GM18867 (cell line): ENCODE data around the gene DENND1A.

ENCODE experiments used
- ATAC-seq: cut with Tn5 transposase; IDR thresholded peaks from one replicate; pipeline ENCODE4 v1.9.1; 2021; ENCODE audit warnings: mild to moderate bottlenecking, moderate library complexity; ENCODE audit not compliant: unreplicated experiment

The DENND1A gene

GRCh38 chr9:123514766-123515165, 415.2 kb downstream of the DENND1A start:
- no peak for ATAC-seq

DNA sequence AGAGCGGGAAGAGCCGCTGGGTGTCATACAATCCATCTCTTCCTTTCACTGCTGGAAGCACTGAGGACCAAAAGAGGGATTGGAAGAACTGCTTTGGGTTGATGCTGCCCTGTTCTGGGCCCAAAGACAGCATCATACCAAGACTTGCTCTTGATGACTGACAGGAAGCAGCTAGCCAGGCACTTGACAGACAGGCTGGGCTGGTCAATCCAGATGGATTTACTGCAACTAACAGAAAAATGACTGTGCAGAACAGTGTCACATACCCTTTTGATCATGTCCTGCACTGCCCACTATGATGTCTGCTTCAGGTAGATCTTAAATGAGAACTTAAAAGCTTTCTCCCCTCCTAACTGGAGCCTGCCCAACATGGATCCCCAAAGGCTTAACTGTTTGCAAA, 416.4 kb downstream of the DENND1A start:
- no peak for ATAC-seq

DNA sequence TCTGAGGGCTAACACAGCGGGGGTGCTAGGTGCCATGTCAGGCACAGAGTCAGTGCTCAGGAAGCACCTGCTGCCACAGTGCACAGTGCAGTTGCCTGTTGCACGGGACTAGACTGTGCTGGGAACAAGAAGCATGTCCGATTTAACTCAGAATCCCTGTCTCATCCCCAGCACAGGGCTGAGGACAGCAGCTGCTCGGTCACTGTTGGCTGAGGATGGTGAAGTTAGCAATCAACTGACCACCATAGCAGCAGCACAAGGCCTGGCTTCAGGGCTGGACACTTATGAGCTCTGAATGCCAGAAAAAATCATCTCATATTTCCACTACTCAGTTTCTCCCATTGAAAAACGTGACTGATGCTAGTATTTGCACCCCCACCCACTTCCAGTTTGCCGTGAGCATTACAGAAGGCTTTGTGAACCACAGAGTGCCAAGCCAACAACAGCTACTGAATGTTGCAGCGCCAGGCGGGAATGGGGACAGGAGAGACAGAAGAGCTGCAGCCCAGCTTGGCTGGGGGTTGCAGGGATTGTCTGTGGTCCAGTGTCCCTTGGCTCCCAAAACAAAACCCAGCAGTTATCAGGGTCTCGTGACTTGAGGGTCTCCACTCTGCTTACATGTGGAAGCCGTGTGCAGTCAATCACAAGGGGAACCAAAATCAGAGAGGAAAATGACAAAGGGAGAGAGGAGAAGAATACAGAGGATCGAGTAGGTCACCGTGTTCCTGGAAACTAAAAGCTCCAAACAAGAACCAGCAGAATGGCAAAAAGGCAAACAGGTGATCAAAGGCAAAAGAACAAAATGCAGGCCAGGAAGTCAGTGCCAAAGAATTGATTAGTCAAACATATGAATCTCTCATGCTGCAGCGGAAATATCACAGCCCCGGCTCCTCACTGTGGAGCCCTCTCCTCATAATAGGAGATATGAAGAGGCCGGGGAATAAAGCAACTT, 418.3 kb downstream of the DENND1A start:
- ATAC-seq: no peak

DNA sequence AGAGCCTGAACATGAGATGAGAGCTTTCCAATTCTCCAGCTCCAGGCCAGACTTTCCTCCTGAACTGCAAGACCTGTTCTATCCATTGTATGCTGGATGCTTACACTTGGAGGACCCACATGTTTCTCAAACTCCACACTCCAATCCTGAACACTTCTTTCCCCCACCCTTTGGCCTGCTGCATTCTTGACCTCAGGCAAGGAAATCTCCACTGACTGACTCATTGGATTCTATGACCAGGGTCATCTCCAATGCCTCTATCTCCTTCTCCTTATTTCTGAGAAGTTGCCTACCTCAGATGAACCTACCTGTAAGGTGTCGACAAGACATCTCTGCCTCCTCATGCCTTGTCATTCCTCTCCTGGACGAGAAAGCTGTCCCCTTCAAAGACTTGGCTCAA, 420.3 kb downstream of the DENND1A start:
- ATAC-seq: no peak

GRCh38 chr9:123508048-123508447, 421.9 kb downstream of the DENND1A start:
- ATAC-seq: no peak

DNA sequence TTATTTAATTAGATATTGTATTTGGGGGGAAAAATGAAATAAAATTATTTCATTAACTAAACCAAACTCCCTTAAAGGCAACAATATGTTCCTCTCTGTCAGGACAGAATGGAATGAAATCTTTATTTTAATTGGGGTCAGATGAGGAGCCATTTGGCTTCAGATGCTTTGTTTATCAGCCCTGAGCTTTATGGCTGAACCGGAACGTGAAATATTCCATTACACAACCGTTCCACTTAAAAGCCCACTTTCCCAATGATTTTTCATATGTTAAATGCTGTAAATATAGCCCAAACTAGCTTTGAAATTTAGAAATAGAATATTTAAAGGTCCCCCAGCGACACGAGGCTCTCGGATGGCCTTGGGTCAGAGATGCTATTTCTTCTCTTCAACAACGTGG, 424.4 kb downstream of the DENND1A start:
- ATAC-seq: no peak

DNA sequence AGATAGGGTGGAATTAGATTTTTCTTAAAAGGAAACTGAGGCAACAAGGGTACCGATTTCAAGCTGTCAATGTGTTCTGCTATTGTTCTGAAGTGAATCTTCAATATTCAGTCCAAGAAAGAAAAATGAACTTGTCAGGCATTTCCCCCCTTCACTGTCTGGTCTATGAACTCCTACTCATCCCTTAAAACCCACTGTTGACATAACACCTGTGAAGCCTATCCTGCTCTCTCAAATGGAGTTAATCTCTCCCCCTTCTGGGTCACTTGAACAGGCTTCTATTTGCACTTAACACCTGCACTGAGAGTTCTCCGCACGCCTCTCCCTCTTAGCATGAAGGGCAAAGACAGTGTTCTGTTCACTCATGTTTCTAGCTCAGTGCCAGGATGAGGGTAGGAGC, 429.6 kb downstream of the DENND1A start:
- no peak for ATAC-seq

DNA sequence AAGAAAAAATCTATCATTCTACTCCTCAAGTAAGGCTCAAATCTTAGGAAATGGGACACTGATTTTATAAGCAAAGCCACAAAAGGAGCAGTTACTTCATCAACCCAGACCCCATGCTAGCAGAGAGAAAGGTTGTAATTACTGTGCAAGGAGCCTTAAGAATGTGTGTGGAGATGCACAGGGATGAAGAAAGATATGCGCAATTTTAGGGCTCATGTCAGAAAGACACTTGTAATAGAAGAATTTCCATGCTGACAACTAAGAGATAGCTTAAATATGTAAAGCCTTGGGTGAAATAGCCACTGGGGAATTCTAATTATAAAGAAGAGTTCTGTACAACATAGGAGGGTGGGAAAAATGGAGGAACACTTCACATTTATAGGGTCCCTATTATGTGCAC, 432.1 kb downstream of the DENND1A start:
- ATAC-seq: no peak

DNA sequence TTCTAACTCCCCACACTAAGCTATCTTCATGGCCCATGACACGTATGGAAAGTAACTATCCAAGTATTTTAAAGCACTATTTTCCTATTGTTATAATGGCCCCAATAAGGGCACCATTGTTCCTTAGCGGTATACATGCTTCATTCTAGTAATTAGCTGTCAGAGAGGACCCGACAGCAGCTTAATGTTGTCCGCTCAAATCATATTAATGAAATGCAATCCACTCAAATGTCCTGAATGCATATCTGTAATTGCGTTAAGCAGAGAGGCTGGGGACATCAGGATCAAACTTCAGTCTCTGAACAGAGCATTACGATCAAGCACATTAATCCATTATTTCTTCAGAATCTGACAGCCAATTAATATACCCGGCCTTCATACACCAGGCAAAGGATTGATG, 434.2 kb downstream of the DENND1A start:
- no peak for ATAC-seq

- no peak for ATAC-seq
These were observed 436.3 kb downstream of the DENND1A start for GRCh38 chr9:123493627-123494026.

GRCh38 chr9:123490688-123491087, 439.2 kb downstream of the DENND1A start:
- ATAC-seq: no peak

DNA sequence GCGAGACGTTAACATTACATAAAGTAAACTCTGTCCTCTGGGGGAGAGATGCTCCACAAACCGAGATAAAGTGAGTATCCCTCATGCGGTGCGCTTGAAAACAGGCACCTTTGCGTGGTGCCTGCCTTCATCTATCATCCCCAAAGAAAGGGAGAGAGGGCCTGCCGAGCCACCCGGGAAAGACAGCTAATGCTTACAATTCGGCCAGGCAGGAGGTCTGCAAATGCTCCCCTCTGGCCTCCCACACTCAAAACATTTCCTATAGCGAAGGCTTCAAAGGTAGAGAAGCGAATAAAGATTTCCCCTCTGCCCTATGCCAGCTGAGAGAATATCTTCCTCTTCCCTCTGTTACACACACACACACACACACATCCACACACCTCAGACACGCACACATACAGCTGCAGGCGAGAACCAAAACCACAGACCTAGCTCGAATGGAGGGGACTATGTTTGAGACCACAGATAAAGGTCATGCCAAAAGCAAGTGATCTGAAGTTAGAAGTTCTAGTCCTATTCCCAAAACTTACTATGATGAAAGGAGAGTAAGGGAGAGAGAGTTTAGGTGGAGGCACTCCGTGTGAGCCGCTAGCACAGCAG, 441.1 kb downstream of the DENND1A start:
- no peak for ATAC-seq

- no peak for ATAC-seq
These were observed 441.9 kb downstream of the DENND1A start for GRCh38 chr9:123487944-123488548.

- ATAC-seq: no peak
These were observed 443.5 kb downstream of the DENND1A start for GRCh38 chr9:123486431-123486830.

DNA sequence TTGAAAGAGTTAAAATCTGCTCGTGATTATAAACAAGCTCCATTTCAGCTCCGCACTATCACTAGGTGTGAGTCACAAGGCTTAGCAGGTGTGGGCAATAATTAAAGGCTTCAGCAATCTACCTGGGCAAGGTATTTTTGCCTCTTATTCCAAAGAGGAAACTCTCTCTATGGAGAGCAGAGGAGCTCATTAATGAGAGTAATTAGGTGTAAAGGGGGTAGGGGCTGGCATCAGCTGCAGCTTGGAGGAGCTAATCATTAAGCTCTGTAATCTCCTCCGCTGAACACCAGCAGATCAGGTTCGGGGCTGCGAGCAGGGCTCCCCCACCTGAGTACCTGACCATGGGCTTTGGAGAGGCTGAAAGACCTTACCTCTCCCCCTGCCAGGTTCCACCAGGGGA, 444.7 kb downstream of the DENND1A start:
- no peak for ATAC-seq

DNA sequence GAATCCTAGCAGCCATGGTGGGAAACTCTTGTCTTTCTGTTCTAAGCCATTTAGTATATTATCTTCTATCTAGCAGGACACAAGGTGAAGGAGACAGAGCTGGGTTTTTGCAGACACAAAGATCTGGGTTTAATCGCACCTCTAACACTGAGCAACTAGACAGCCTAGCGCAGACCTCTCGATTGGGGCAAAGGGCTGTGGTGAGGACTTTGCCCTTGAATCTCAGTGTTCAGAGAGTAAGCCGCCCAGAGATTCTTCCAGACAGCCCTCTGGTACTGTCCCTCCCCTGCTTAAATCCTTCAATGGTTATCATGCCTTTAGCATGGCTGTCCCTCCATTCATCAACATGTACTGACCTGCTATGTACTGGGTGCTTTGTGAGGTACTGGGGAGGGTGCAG, 445.8 kb downstream of the DENND1A start:
- no peak for ATAC-seq

DNA sequence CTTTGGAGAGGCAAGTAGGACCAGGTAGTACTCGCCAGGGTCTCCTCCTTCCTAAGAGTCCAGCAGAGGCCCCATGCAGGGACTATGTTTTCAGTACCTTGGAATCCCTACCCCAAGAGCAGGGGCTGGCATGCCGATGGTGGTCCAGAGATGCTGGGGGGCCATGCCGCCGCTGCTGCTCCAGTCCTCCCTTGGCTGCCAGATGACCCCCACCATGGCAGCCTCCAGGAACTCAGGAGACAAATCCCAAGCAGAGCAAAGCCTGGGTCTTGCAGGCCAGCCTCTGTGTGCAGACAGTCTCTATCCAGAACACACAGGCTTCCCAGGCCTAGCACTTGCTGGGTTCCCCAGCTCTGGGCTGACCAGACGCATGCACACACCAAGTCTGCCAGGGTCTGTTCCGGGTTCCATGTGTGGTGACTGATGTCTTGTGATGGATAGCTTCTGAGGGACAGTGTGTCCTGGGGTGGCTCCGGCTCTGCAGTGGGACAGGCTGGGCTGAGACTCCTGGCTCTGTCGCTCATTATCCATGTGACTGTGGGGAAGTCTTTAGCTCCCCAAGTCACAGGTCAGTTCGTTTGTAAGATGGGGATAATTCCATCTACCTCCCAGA, 446.6 kb downstream of the DENND1A start:
- no peak for ATAC-seq

- no peak for ATAC-seq
These were observed 447.5 kb downstream of the DENND1A start for GRCh38 chr9:123482295-123482968.

DNA sequence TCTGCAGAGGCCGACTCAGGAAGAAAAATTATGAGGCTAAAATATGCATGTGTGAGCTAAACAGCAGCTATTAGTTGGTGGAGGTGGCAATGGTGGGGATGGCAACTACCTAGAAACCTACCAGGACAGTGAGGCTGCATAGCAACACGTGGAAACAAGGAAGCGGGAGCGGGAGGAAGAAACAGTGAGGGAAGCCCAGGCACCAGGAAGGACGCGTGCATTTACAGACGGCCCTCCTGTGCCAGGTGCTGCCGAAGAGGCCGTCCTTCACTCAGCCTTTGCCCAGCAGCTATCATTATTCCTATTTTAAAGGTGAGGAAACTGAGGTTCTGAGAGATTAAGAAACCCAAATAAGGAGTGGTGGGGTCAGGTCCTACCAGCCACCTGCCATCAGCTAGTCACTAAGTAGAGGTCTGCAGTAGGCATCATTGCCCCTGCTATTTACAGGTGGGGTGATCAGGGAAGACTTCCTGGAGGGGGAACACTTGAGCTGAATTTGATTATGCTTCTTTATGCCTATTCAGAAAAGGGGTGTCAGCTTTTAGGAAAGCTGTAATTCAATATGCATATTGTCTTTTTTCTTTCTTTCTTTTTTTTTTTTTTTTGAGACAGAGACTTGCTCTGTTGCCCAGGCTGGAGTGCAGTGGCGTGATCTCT, 448.6 kb downstream of the DENND1A start:
- no peak for ATAC-seq

DNA sequence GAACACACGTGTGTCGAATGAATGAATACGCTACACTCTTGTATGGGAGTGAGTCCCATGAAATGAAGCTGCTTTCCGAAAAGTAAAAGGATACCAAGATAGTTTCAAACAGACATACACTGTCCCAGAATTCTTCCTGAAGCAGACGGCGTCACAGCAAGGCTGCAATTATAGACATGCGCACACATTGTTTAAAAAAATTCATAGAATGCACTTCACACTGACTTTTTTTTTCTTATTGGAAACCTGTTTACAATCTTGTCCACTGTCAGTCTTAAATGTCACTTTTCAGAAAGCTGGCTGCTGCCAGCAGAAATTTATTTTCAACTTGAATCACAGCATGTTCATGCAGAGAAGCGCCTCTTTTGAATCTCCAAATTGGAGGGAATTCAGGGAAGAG, 449.1 kb downstream of the DENND1A start:
- ATAC-seq: no peak
